Caco-2 (cell line): Measurements from ENCODE around the gene PIGH. TPM values are rescaled to one million over a fixed set of nuclear protein-coding genes. Genes with fewer than 3 reads are reported as not detected.
A peak's percentile ranks its signal among the peaks of the same experiment; 100 is the strongest.

Experiments used
- BruUV-seq: library from RNA; stranded (reverse); fragments of 400-500 nt; replicated peaks from 2 replicates; lab custom pipeline; 2021; lab: Mats Ljungman, UMichigan
- CTCF ChIA-PET: fragments of 300-600 bp; sonication (Branson Sonifier 250); formaldehyde crosslinking; loops from one replicate; lab custom pipeline; 2022; ENCODE audit warnings: antibody characterized with exemption; lab: Charles Lee
- POLR2A ChIA-PET: fragments of 300-600 bp; sonication (Branson Sonifier 250); formaldehyde crosslinking; loops from one replicate; lab custom pipeline; 2022; ENCODE audit warnings: antibody characterized with exemption; lab: Charles Lee
- DNase-seq, 2 experiments: peaks; one replicate each; pipeline versions ENCODE4 v3.0.0 to v3.0.0-alpha.2; 2020 to 2022
- H3K27me3 ChIP-seq: replicated peaks from 2 replicates; pipeline ENCODE4 v1.6.0; 2011; ENCODE audit warnings: low read length; ENCODE audit not compliant: control insufficient read depth, insufficient read depth
- H3K36me3 ChIP-seq: 2 replicates; pipeline ENCODE4 v1.5.1; 2011; ENCODE audit warnings: low read length; ENCODE audit not compliant: control insufficient read depth, insufficient read depth
- H3K4me1 ChIP-seq: fragments of 250-450 bp; sonication (Bioruptor Pico); 2 replicates; pipeline ENCODE4 v1.5.1; 2020; ENCODE audit warnings: mild to moderate bottlenecking
- H3K4me3 ChIP-seq: 2 replicates; pipeline ENCODE4 v1.5.1; 2011; ENCODE audit warnings: low read depth, mild to moderate bottlenecking, control low read depth, low read length
- H3K9me3 ChIP-seq: fragments of 250-450 bp; sonication (Bioruptor Pico); 2 replicates; pipeline ENCODE4 v1.5.1; 2020; ENCODE audit warnings: mild to moderate bottlenecking, moderate library complexity
- H3K27ac Mint-ChIP-seq: one replicate; pipeline ENCODE4 v1.8.0; 2022; ENCODE audit warnings: mixed read lengths; ENCODE audit not compliant: unreplicated experiment
- H3K27me3 Mint-ChIP-seq: one replicate; pipeline ENCODE4 v1.8.0; 2022; ENCODE audit warnings: mixed read lengths; ENCODE audit not compliant: insufficient read depth, unreplicated experiment
- H3K36me3 Mint-ChIP-seq: one replicate; pipeline ENCODE4 v1.8.0; 2022; ENCODE audit warnings: mild to moderate bottlenecking, mixed read lengths; ENCODE audit not compliant: insufficient read depth, unreplicated experiment
- H3K4me1 Mint-ChIP-seq: one replicate; pipeline ENCODE4 v1.8.0; 2022; ENCODE audit warnings: low read depth, mixed read lengths; ENCODE audit not compliant: unreplicated experiment
- H3K4me3 Mint-ChIP-seq: one replicate; pipeline ENCODE4 v1.8.0; 2022; ENCODE audit warnings: mild to moderate bottlenecking, moderate library complexity, mixed read lengths; ENCODE audit not compliant: unreplicated experiment
- H3K9me3 Mint-ChIP-seq: one replicate; pipeline ENCODE4 v1.8.0; 2022; ENCODE audit warnings: mixed read lengths; ENCODE audit not compliant: unreplicated experiment
- CTCF ChIP-seq, 2 experiments: fragments of 200-600 bp in 1 of 2; IDR thresholded peaks; 1 replicate in 1 of 2; 2 replicates in 1 of 2; pipeline versions ENCODE4 v1.5.1 to v1.8.0; 2011 to 2022; ENCODE audit warnings: antibody characterized with exemption in 1 of 2, control low read depth in 1 of 2, inconsistent platforms in 1 of 2, low read depth in 1 of 2, low read length in 1 of 2, mild to moderate bottlenecking in 1 of 2, moderate library complexity in 1 of 2; ENCODE audit not compliant: insufficient read depth in 1 of 2, severe bottlenecking in 1 of 2, unreplicated experiment in 1 of 2
- intact Hi-C: fragments of 100-400 bp; cut with micrococcal nuclease; formaldehyde crosslinking; loops from one replicate; pipeline ENCODE4 v1.10.0; 2022; ENCODE audit not compliant: unreplicated experiment
- total RNA-seq: library from RNA; stranded (reverse); gene quantifications from 2 replicates; pipeline ENCODE4 v1.2.3, GENCODE V29; 2022

Gene PIGH
- total RNA-seq, 1 experiment from 2014 or later, result 20.4 TPM

- TF ChIP-seq CTCF (IDR thresholded peaks at IDR 0.05; ENCODE audit: insufficient read depth in 1 of 2, low read depth in 1 of 2, low read length in 1 of 2, severe bottlenecking in 1 of 2, unreplicated experiment in 1 of 2), result no peak
- Mint-ChIP-seq H3K27me3 (no peaks in the 10 kb centered on the region), H3K27ac (no peak overlapping the region), H3K4me1 (no peaks in the 10 kb centered on the region), H3K9me3 (no peaks in the 10 kb centered on the region), H3K4me3 (no peak overlapping the region), H3K36me3 (peaks cover 27% of the 10 kb centered on the region)
- H3K36me3 ChIP-seq, result no peaks in the 10 kb centered on the region; the same call in 1 of the 2 replicates
- no peaks in the 10 kb centered on the region for H3K27me3 ChIP-seq
- intact Hi-C loops, result no loop called here
- DNase-seq, result no peak
- no peaks in the 10 kb centered on the region; the same call in 1 of the 2 replicates for H3K4me1 ChIP-seq
- ChIA-PET POLR2A (no interaction called here), CTCF (interaction anchor here (0.8 kb wide), 1 partner anchor 62 kb away, joined by 3 read pairs; no protein-coding TSS in a partner anchor)
- BruUV-seq, result TSS peak; percentile 27
- H3K4me3 ChIP-seq, result no peak overlapping the region
- no peaks in the 10 kb centered on the region for H3K9me3 ChIP-seq
These were observed 10.8 kb downstream of the PIGH start for GRCh38 chr14:67589204-67589770.

- BruUV-seq, result no TSS peak
- POLR2A ChIA-PET, result no interaction called here
- H3K4me3 ChIP-seq, result no peak overlapping the region
- no peak overlapping the region for H3K27ac Mint-ChIP-seq
- CTCF ChIA-PET, result interaction anchor here (0.9 kb wide), 1 partner anchor 81 kb away, joined by 4 read pairs; no protein-coding TSS in a partner anchor
- no peaks in the 10 kb centered on the region for H3K4me1 Mint-ChIP-seq
- H3K9me3 ChIP-seq, result no peaks in the 10 kb centered on the region
- H3K9me3 Mint-ChIP-seq, result no peaks in the 10 kb centered on the region
- no peak for DNase-seq
- peaks cover under 1% of the 10 kb centered on the region; the same call in 1 of the 2 replicates for H3K4me1 ChIP-seq
- H3K27me3 ChIP-seq, result no peaks in the 10 kb centered on the region
- intact Hi-C loops, result no loop called here
- no peak for TF ChIP-seq CTCF (IDR thresholded peaks at IDR 0.05; ENCODE audit: insufficient read depth in 1 of 2, low read depth in 1 of 2, low read length in 1 of 2, severe bottlenecking in 1 of 2, unreplicated experiment in 1 of 2)
- H3K27me3 Mint-ChIP-seq, result no peaks in the 10 kb centered on the region
- no peak overlapping the region for H3K4me3 Mint-ChIP-seq
- H3K36me3 Mint-ChIP-seq, result peaks cover 18% of the 10 kb centered on the region
- peaks cover 2% of the 10 kb centered on the region; the same call in 1 of the 2 replicates for H3K36me3 ChIP-seq
These were observed 13.7 kb downstream of the PIGH start for GRCh38 chr14:67586369-67586768.

- CTCF ChIA-PET, result interaction anchor here (1.6 to 2.3 kb wide), 4 partner anchors 14 to 119 kb away, joined by 9 to 30 read pairs (median 11); partner anchors contain the start of gene PIGH
- Mint-ChIP-seq H3K4me3 (no peak overlapping the region), H3K4me1 (no peaks in the 10 kb centered on the region), H3K36me3 (peaks cover 24% of the 10 kb centered on the region), H3K27ac (no peak overlapping the region), H3K9me3 (no peaks in the 10 kb centered on the region), H3K27me3 (no peaks in the 10 kb centered on the region)
- peaks cover 13% of the 10 kb centered on the region for H3K4me1 ChIP-seq
- no peak overlapping the region for H3K4me3 ChIP-seq
- no TSS peak for BruUV-seq
- H3K9me3 ChIP-seq, result no peaks in the 10 kb centered on the region
- intact Hi-C loops, result loop anchor here (1.0 to 5.0 kb wide), 5 partner anchors 15 to 182 kb away; partner anchors contain the start of genes ARG2 and PIGH
- no peak for DNase-seq
- no peak for TF ChIP-seq CTCF (IDR thresholded peaks at IDR 0.05; ENCODE audit: insufficient read depth in 1 of 2, low read depth in 1 of 2, low read length in 1 of 2, severe bottlenecking in 1 of 2, unreplicated experiment in 1 of 2)
- H3K27me3 ChIP-seq, result no peaks in the 10 kb centered on the region
- H3K36me3 ChIP-seq, result peaks cover 2% of the 10 kb centered on the region; the same call in 1 of the 2 replicates
- POLR2A ChIA-PET, result interaction anchor here (1.2 kb wide), 1 partner anchor 15 kb away, joined by 3 read pairs; the partner anchor contains the start of gene PIGH
These were observed 15.1 kb downstream of the PIGH start for GRCh38 chr14:67584978-67585377.
